ENCODE data around the gene GSTK1. TPM values are rescaled to one million over a fixed set of nuclear protein-coding genes. Genes with fewer than 3 reads are reported as not detected.

Gene GSTK1
- total RNA-seq, 3 donors from 2014 or later, result 196 to 242 (median 199) TPM

DNA sequence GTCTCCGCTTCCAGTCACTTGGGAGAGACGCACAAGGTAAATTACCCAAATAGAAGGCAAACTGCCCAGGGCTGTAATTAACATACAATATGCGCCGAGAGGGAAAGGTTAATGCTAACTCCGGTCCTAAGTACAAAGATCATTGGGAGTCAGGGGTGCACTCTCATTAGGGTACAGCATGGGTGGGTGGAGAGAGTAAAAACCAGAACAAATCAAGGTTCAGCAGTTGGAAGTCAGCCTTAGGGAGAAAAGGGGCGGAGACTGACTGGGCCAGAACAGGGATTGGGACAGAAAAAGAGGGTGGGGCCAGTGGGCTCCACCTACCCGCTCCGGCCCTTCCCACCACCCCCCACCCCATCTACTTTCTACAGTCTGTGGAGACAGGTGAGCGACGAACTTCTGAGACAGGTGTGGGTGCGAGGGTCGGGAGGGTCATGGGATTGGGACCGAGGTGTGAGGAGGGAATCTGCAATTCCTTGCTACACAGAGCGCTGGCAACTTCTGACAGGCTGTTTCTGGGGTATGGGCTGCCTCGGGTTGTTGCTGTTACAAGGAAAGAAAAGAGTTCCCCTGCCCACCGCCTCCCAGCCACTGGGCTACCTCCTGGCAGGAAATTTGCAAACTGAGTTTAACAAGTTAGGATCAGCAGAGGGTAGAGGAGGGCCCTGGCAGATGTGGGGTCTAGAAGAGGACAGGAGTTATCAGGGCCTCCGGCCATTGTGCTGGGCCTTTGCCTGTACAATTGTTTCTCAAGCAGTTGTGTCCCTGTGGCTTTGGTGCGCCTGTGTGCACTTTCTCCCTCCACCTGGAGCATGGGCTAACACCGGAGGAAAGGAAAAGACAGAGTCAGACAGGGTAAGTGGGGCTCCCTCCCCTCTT lies 21.6 kb downstream of the GSTK1 start, which contains the start of gene TMEM139:
Gene TMEM139, plus strand, starts transcription at position 368 of the 879 bp plus-strand sequence. CDS start 1,000 bp downstream, outside the sequence.
- Histone ChIP-seq H3K27ac (peak within 1 kb of the TSS; percentile 92 to 97), H3K36me3 (no peaks in the 10 kb centered on the region), H3K9me3 (no peaks in the 10 kb centered on the region), H3K4me3 (peak within 1 kb of the TSS in 2 of 3 donors; percentile 52 to 62), H3K27me3 (no peaks in the 10 kb centered on the region), H3K4me1 (peaks cover 0 to 21% of the 10 kb centered on the region in 2 donors)
- peak; percentile 26 for TF ChIP-seq POLR2A (IDR thresholded peaks at IDR 0.05)
- TF ChIP-seq CTCF (IDR thresholded peaks at IDR 0.05), result no peak
- no peak for TF ChIP-seq POLR2AphosphoS5 (IDR thresholded peaks at IDR 0.05)
- intact Hi-C loops (cut with DNase I; ENCODE audit: low total_unique reads), result no loop called here
- DNase-seq (ENCODE audit: low spot score in 2 of 2), result peak; percentile 73 to 86

DNA sequence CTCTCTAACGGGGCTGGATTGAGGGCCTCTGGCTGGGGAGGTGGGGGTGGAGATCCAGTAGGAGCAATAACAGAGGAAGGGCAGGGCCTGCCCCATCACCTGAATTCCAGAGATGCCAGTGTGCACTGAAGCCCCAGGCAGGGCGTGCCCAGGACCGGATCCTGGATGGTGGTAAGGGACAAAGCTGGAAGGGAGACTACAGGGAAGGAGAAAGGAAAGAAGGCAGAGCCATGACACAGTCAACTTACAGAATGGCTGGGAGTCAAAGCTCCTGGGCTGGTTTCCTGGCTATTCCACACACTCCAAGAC lies 22.2 kb downstream of the GSTK1 start:
- intact Hi-C loops (cut with DNase I; ENCODE audit: low total_unique reads), result no loop called here
- Histone ChIP-seq H3K27ac (peak overlapping the region; percentile 92 to 97), H3K9me3 (no peaks in the 10 kb centered on the region), H3K4me1 (peaks cover 0 to 21% of the 10 kb centered on the region in 2 donors), H3K4me3 (peak overlapping the region in 2 of 3 donors; percentile 52 to 62), H3K36me3 (no peaks in the 10 kb centered on the region), H3K27me3 (no peaks in the 10 kb centered on the region)
- DNase-seq (ENCODE audit: low spot score in 2 of 2), result peak; percentile 67 to 87
- TF ChIP-seq POLR2AphosphoS5 (IDR thresholded peaks at IDR 0.05), result no peak
- no peak for TF ChIP-seq POLR2A (IDR thresholded peaks at IDR 0.05)
- no peak for TF ChIP-seq CTCF (IDR thresholded peaks at IDR 0.05)

DNA sequence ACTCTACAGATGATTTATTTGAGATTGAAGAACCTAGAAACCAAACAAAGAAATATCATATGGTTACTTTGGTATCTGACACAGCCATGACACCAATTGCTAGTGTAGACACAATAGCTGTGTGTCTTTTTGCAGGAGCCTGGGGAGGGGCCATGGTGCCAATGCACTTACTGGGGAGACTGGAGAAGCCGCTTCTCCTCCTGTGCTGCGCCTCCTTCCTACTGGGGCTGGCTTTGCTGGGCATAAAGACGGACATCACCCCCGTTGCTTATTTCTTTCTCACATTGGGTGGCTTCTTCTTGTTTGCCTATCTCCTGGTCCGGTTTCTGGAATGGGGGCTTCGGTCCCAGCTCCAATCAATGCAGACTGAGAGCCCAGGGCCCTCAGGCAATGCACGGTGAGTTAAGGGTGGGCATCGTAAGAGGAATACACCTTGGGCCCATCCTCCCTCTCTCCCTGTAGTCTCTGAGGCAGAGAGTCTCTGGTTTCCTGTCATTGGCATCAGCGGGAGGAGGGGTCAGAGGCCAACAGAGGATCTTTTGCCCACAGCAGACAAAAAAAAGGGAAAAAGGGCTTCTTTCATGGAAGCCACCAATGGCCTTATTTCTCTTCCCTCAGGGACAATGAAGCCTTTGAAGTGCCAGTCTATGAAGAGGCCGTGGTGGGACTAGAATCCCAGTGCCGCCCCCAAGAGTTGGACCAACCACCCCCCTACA lies 22.7 kb downstream of the GSTK1 start:
- no peak for TF ChIP-seq POLR2A (IDR thresholded peaks at IDR 0.05)
- no peak for TF ChIP-seq POLR2AphosphoS5 (IDR thresholded peaks at IDR 0.05)
- TF ChIP-seq CTCF (IDR thresholded peaks at IDR 0.05), result no peak
- intact Hi-C loops (cut with DNase I; ENCODE audit: low total_unique reads), result no loop called here
- no peak for DNase-seq (ENCODE audit: low spot score in 2 of 2)
- Histone ChIP-seq H3K4me3 (peak overlapping the region in 2 of 3 donors; percentile 52 to 62), H3K4me1 (peaks cover 0 to 21% of the 10 kb centered on the region in 2 donors), H3K9me3 (no peaks in the 10 kb centered on the region), H3K27ac (peak overlapping the region; percentile 92 to 97), H3K27me3 (no peaks in the 10 kb centered on the region), H3K36me3 (no peaks in the 10 kb centered on the region)

DNA sequence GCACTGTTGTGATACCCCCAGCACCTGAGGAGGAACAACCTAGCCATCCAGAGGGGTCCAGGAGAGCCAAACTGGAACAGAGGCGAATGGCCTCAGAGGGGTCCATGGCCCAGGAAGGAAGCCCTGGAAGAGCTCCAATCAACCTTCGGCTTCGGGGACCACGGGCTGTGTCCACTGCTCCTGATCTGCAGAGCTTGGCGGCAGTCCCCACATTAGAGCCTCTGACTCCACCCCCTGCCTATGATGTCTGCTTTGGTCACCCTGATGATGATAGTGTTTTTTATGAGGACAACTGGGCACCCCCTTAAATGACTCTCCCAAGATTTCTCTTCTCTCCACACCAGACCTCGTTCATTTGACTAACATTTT lies 23.3 kb downstream of the GSTK1 start:
- peak overlapping the region in 1 of 3 donors; percentile 52 for H3K4me3 ChIP-seq
- H3K27ac ChIP-seq, result peak overlapping the region; percentile 92 to 97
- TF ChIP-seq CTCF (IDR thresholded peaks at IDR 0.05), result no peak
- no peak for TF ChIP-seq POLR2A (IDR thresholded peaks at IDR 0.05)
- no peak for TF ChIP-seq POLR2AphosphoS5 (IDR thresholded peaks at IDR 0.05)
- no peaks in the 10 kb centered on the region for H3K36me3 ChIP-seq
- no peaks in the 10 kb centered on the region for H3K27me3 ChIP-seq
- intact Hi-C loops (cut with DNase I; ENCODE audit: low total_unique reads), result no loop called here
- peaks cover 0 to 21% of the 10 kb centered on the region in 2 donors for H3K4me1 ChIP-seq
- DNase-seq (ENCODE audit: low spot score in 2 of 2), result no peak
- no peaks in the 10 kb centered on the region for H3K9me3 ChIP-seq
